GM21723 (cell line): ENCODE measurements around the gene MED15.
"Not testable (repeated sequence)": the region's sequence is repeated elsewhere in the genome, so short reads cannot be mapped to it uniquely, and the experiment has no call there.

Source experiments
- ATAC-seq: cut with Tn5 transposase; IDR thresholded peaks from one replicate; pipeline ENCODE4 v1.9.1; 2021; ENCODE audit warnings: mild to moderate bottlenecking, moderate library complexity; ENCODE audit not compliant: unreplicated experiment

MED15 gene

DNA sequence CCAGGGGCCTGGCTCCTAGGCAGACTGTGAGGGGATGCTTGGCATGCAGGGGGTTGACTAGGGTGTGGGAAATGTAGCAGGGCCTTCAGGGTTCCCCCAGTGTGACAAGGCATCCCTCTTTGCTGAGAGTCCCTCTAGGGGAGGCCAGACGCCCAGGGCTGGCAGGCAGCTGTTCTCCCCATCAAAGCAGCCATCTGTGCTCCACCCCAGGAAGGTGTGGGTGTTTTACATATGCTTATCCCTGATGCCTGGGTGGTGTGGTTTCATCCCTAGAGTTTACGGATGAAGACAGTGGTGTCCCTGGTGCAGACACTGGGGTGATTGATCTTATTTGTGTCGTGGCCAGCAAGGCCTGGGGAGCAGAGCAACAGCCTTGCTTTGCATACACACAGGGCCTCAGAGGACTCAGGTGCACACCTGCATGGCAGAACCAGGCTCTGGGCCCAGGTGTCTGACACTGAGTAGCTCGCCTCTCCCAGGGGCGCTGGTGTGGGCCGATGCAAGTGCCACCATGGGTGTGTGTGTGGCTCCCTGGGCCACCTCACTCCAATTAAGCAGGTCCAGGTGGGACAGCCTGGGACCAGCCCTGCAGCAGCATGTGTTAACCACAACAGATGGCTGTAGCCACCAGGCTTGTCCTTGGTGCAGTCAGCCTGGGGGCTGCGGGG is 74.2 kb downstream of the MED15 start:
- no peak for ATAC-seq

DNA sequence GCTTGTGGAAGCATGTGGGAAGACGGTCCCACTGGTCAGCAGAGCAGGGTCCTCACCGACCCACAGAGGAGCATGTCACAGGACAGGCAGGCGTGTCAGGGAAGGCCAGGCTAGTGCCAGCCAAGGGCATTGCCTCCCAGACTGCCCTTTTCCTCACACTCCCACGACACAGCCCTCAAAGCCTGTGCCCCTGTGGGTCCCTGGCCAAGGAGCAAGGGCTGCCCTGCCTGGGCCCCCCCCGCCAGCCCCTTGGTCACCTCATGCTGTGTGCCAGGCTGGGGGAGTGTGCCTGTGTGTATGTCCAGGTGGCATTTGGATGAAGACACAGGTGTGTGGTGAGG is 74.7 kb downstream of the MED15 start:
- no peak for ATAC-seq

DNA sequence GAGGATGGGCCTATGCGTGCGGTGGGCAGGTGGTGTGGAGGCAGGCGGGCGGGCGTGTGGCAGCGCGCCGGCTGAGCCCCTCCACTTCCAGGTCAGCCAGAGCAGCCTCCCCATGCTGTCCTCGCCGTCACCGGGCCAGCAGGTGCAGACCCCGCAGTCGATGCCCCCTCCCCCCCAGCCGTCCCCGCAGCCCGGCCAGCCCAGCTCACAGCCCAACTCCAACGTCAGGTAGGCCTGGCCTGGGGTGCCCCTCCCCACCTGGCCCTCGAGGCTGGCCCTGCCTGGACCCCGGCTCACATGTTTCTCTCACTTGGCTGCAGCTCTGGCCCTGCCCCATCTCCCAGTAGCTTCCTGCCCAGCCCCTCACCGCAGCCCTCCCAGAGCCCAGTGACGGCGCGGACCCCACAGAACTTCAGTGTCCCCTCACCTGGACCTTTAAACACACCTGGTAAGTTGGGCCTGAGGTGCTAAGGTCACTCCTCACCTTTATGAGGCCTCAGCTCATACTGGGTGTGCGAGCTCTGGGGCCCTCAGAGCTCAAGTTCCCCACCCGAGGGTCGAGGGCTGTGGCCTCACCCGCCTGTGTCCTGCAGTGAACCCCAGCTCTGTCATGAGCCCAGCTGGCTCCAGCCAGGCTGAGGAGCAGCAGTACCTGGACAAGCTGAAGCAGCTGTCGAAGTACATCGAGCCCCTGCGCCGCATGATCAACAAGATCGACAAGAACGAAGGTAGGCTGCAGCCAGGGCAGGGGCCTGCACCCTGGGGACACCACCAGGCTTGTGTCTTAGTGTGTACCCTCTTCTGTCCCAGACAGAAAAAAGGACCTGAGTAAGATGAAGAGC is 75.3 kb downstream of the MED15 start:
- no peak for ATAC-seq

DNA sequence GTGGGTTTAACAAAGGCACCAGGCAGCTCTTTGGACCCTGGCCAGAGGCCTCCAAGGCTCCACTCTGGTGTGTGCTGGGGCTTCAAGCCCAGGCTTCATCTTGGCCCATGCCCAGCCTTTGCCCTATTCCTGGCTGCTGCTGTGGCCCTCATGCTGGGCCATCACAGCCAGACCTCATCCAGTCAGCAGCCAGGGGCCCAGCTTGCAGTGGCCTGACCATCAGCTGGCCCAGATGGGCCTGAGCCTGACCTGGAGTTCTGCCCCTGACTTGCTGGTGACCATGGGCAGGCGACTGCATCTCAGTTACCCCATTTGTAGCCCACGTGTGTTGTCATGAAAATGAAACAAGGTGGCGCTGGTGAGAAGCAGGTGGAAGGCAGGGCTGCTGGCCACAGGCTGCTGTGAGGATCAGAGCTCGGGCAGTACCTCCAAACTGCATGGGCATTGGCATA is 76.1 kb downstream of the MED15 start:
- ATAC-seq = no peak

DNA sequence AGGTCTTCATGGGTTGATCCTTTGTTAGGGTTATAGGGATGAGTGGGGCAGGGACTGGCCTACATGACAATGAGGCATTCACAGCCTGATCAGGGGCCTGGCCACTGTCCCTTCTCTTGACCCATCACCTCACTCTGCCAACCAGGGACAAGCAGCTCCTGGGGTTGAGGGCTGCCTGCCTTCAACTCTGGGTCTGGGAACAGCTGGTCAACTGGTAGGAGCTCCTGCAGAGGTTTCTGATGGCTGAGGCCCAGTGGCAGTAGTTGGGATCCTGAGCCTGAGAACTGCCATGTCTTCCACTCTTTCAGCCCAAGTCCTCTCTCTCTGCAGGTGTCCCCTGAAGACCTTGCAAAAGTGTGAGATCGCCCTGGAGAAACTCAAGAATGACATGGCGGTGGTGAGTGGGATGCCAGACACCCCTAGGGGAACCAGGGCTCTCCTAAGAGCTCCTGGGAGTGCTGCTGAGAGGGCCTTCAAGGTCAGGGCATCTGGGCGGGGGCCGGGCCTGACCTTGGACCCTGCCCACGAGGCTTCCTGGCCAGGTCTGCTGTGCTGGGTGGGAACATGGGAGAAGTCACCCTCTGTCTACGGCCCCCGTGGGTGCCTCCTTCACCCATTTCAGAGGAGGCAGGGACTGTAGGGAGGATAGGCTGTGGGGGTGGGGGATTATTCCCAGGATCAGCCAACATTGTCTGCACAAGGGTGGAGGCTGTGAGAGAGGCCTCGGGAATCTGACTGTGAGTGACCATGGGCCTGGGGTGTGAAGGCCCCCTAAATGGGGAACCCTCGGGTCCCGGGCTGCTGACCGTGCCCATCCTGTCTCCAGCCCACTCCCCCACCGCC is 76.8 kb downstream of the MED15 start:
- ATAC-seq = no peak

DNA sequence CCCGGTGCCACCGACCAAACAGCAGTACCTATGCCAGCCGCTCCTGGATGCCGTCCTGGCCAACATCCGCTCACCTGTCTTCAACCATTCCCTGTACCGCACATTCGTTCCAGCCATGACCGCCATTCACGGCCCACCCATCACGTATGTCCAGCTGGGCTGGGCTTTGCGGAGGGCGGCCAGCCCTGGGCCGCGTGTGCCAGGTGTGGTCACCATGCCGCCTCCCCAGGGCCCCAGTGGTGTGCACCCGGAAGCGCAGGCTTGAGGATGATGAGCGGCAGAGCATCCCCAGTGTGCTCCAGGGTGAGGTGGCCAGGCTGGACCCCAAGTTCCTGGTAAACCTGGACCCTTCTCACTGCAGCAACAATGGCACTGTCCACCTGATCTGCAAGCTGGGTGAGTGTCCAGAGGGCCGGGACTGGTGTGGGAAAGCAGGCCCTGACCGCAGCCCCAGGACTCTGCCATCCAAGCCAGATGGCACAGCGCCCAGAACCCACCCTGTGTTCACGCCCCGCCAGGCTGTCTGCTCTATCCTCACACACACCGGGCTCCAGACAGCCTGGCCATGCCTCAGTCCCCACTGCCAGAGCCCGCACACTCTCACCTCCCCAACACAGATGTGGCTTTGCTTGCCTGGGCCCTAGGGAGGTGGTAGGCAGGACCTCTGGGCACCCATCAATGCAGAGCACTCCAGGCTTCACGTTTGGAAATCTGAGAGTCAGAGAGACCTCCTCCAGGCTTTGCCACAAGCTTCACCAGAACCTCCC is 77.6 kb downstream of the MED15 start:
- ATAC-seq = no peak

DNA sequence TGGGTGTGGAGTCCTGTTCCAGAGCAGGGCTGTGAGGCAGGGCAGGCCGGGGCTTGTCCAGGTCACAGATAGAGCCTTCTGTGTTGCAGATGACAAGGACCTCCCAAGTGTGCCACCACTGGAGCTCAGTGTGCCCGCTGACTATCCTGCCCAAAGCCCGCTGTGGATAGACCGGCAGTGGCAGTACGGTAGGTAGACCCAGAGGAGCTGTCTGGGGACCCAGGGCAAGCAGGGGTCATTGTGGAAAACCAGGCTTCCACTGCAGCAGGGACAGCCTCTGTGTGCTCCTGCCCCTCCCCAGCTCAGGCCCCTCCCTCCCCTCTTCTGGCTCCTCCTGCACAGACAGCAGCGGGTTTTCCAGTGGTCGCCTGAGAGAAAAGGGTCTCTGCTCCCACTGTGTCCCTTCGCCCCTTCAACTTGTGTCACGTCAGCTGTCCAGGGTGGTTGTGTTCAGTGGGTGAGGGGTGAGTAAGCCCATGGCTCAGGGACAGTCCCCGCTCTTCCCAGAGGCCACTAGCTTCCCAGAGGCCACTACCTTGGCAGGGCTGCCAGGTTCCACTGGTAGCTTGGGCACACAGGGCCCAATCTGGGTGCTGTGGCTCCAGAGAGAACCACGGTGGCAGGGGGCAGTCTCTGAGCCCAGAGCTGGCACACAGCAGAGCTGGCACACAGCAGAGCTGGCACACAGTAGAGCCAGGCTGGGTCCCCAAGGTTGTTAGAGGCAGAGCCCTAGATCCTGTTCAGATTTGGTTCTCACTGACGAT is 78.4 kb downstream of the MED15 start:
- no peak for ATAC-seq

DNA sequence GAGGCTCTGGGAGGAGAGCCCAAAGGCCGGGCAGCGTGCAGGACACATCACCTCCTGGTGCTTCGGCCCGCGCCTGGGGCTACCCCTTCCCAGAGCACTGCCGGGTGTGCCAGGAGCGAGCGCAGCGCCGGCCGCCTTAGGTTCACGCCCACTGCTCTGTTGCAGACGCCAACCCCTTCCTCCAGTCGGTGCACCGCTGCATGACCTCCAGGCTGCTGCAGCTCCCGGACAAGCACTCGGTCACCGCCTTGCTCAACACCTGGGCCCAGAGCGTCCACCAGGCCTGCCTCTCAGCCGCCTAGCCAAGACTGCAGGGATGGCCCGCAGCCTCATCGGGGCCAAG is 79.0 kb downstream of the MED15 start:
- no peak for ATAC-seq

DNA sequence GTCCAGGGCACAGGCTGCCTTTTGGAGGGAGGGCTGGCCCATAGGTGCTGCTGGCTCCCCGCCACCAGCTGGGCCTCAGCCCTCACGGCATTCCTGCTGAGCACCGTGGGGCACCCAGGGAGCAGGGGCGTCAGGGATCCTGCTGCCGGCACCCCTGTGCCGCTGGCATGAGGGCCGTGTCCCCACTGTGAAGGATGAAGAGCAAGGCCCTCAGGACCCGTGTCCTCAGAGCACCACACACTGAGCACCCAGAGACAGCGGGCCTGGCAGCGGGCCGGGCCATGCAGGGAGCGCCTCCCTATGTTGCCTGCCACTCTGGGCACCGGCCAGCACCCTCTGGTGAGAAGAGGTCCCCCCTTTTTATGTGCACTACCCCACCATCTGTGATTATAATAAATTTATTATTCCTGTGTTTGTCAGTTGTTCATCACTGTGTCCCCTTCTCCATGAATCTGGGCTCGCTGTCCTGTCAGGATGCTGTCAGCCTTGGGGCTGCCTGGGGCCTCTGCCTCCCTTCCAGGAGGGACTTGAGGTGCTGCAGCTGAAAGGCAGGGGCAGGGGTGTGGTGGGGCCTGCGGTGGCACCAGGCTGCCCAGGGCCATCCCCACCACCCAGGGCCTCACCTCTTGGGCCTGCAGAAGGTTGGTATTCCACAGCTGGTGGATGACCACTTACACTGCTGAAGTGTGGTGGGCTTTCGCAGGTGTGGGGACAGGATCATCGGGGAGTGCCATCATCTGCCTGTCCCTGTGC is 80.0 kb downstream of the MED15 start:
- no peak for ATAC-seq

DNA sequence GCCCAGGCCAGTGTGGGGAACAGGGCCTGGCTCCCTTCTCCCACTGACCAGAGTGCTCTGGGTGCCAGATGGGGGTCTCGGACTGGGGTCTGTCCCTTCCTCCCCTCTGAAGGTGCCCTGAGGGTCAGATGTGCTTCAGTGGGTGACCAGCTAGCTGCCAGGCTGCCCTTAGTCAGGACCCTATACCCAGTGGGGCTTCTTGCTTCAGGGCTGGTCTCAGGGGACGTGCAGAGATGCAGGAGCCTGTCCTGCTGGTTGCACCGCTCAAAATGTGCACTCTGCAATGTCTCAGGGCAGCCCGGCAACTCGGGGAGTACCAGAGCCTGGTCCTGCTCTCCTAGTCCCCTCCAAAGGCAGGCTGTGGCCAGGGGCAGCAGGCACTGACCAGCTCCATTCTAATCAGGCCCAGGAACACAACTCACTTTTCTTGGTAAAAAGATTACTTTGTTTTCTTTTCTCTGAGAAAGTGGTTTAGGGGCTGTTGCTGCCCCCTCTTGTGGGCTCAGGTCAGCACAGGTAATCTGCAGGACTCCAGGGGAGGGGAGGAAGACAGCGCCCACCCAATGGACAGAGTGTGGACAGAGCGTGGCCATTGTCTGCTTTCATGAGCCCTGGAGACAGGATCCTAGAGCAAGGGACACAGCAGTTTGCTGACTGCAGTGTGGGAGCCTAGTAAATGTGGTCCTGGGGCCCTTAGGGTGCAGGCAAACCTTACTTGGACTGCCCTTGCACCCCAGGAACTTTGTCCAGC is 80.9 kb downstream of the MED15 start:
- no peak for ATAC-seq

DNA sequence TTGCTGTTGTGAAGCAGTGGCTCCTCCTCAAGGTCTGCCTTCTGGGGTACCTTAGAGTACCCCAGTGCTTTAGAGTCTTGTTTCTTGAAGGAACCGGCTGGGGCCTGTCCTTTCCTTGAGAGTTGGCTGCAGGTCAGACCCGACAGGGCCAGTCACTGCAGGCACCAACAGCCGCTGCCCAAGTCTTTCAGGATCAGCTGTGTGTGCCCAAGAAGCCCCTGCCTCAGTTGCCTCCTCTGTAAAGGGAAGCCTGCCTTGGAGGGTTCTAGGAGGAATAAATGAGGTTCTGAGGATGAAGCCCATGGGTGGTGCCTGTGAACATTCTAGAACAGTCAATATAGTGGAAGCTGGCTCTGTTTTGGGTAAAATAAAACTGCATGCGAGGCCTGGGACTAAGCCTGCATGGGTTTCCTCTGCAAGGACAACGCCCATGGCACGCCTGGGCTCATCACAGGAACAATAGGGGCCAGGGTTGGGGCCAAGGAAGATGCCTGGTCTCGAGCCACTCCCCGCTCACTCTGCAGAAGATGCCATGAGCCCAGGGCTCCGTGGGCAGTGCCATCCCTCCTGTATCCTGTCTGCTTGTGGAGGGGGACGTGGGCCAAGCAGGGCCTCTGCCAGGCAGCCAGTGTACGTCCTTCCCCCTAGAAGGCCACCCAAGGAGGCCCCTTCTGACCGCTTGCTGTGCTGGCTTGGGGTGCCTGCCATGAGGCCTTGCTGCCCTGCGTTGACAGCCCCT is 81.6 kb downstream of the MED15 start:
- ATAC-seq = no peak

DNA sequence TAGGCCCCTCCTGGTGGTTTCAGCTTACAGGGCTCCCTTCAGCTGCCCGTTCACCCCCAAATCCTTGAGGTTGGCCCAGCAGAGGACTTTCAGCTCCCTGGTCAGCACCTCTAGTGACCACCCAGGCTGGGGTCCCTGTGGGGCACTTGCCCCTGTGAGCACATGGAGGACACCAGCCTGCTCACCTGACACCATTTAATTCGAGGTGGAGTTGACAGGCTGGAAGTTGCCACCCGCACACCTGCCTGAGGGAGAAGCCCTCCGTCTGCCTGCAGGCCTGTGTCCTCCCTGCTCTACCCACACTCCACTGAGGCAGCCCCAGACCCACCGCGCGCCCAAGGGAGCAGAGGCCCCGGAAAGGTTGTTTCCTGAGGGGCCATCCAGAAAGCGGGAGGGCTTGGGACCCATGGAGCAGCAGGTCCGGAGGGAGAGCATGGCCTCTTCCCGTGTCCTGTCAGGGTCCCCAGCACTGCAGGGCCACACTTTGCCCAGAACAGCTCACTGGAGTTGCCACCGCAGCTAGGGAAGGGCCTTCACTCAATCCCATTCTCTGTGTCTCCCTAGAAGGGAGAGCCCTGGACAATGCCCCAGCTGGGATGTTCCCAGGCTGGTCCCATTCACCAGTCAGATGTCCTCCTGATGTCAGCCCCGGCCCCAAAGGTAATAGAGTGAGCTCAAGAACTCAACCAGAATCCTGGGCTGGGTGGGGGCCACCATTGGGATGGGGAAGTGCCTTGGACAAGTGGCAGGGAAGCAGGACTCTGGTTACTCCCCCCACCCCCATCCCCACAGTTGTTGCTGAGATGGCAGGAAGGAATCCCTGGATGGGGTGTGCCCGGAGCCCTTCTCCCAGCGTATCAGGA is 82.4 kb downstream of the MED15 start:
- no peak for ATAC-seq

DNA sequence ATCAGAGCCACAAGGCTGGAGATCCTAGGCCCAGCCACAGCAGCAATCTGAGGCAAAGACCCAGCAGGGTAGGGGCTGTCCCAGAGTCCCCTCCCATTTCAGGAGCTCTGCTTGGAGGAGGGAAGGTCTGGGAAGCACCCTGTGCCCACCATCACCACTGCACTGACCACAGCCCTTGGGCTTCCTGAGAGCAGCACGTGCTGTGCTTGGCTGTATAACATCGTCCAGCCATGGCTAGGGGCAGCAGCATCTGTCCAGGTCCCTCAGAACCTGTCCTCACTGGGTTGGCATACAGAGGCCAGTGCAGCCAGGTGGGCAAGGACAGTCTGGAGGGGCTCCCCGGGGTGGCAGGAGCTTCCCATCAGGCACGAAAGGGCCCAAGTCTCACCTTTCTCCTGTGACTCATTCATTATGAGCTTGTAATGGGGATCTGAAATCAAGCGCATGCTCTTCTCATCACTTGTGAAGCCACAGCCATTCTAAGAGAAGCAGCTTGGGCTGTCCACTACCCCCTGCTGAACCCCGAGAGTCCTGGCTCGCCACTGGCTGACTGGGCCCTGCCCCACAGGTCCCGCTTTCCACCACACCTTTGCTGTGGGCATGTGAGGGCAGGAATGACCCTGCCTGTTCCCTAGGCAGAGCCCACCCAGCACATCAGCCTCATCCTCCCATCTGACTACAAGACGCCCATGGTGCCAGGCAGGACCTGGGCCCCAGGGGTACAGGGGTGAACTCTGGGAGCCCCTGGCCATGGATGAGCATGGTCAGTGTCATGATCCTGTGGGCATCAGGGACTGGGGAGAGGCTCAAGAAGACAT is 83.3 kb downstream of the MED15 start:
- no peak for ATAC-seq

DNA sequence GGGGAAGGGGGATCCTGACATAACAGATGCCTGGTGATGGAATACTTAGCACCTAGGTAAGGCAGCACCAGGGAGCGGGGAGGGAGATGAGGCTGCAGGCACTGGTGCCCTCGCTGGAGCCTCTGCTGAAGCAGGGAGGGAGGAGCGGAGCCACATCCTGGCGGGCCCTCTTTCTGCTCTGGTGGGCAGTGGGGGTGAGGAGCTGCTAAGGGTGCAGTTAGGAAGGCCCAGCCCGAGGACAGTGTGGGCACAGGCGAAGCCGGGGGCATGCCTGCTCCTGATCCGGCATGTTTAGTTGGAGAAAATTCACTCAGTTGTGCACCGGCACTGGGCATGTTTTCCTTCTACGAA is 83.9 kb downstream of the MED15 start:
- ATAC-seq = no peak

DNA sequence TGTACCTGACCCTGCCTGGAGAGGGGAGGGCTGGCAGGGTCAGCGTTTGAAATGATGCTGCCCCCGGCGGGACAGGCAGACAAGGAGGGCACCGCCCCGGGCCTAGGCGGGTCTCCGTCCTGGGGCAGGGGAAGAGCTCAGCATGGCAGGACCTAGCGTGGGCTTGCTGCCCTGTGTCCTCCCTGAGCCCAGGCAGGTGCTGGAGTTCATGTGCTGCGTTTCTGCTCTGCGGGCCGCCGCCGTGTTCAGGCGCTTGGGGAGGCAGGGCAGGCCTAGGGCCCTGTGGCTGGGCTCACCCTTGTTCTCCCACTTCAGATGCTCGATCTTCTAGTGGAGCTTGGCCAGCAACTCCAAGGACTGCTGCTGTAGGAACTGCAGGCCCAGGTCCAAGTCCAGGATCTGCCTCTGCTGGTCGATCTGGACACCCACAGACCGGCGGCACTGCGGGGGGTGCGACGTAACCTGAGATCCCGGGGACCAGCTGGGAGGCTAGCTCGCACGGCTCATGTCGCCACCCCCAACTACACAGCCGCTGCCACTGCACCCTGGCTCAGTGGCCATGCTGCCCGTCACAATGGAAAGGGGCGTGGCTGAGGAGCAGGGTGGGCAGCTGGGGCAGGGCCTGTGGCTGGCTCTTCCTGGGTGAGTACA is 84.4 kb downstream of the MED15 start:
- no peak for ATAC-seq

DNA sequence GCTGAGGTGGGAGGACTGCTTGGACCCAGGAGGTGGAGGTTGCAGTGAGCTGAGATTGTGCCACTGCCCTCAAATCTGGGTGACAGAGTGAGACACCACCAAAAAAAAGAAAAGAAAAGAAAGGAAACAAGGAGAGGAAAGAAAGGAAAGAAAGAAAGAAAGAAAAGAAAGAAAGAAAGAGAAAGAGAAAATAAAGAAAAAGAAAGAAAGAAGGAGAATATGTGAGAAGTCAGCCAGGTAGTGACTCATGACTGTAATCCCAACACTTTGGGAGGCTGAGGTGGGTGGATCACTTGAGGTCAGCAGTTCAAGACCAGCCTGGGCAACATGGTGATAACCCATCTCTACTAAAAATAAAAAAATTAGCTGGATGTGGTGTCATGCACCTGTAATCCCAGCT is 86.6 kb downstream of the MED15 start:
- not testable (repeated sequence) for ATAC-seq
